HL-60 (cell line): Measurements from ENCODE around the gene PALLD.

ENCODE experiments used
- DNase-seq, 2 experiments: peaks; one replicate each; pipeline ENCODE4 v3.0.0-alpha.2; 2010 to 2020; ENCODE audit warnings: low read depth in 1 of 2, low spot score in 1 of 2
- H3K27ac ChIP-seq: fragments of 250-450 bp; sonication (Bioruptor Pico); replicated peaks from 2 replicates; pipeline ENCODE4 v1.5.1; 2020; ENCODE audit warnings: mild to moderate bottlenecking, moderate library complexity
- H3K27me3 ChIP-seq: fragments of 250-450 bp; sonication (Bioruptor Pico); 2 replicates; pipeline ENCODE4 v1.5.1; 2021; ENCODE audit warnings: mild to moderate bottlenecking, moderate library complexity; ENCODE audit not compliant: insufficient read depth, poor library complexity, severe bottlenecking
- H3K4me3 ChIP-seq: replicated peaks from 2 replicates; pipeline ENCODE4 v1.5.1; 2011; ENCODE audit warnings: mild to moderate bottlenecking, control low read depth, low read length; ENCODE audit not compliant: insufficient read depth
- CTCF ChIP-seq: IDR thresholded peaks from one replicate; pipeline ENCODE4 v1.5.1; 2011; ENCODE audit warnings: low read length, control low read depth, inconsistent platforms; ENCODE audit not compliant: insufficient read depth
- GABPA ChIP-seq: IDR thresholded peaks from 2 replicates; pipeline ENCODE4 v1.6.1; 2012; ENCODE audit warnings: low read depth
- POLR2AphosphoS5 ChIP-seq: IDR thresholded peaks from 2 replicates; pipeline ENCODE4 v1.6.1; 2012; ENCODE audit warnings: low read depth
- REST ChIP-seq: IDR thresholded peaks from 2 replicates; pipeline ENCODE4 v1.6.1; 2012; ENCODE audit warnings: low read depth; ENCODE audit not compliant: insufficient replicate concordance
- SPI1 ChIP-seq: IDR thresholded peaks from 2 replicates; pipeline ENCODE4 v1.6.1; 2012; ENCODE audit warnings: low read depth, mild to moderate bottlenecking, borderline replicate concordance

Gene PALLD

GRCh38 chr4:168741281-168742173, 244.7 kb downstream of the PALLD start:
- DNase-seq = peak; percentile 1 to 81
- no peak overlapping the region for H3K27ac ChIP-seq
- H3K4me3 ChIP-seq = no peak overlapping the region
- H3K27me3 ChIP-seq = no peaks in the 10 kb centered on the region
- TF ChIP-seq GABPA = no peak
- peak; percentile 98 for TF ChIP-seq SPI1

GRCh38 chr4:168743131-168743530, 246.3 kb downstream of the PALLD start:
- H3K27ac ChIP-seq = no peak overlapping the region
- no peak for DNase-seq
- no peaks in the 10 kb centered on the region for H3K27me3 ChIP-seq
- no peak overlapping the region for H3K4me3 ChIP-seq
- TF ChIP-seq POLR2AphosphoS5 = no peak
- TF ChIP-seq SPI1 = no peak
- no peak for TF ChIP-seq CTCF
- TF ChIP-seq GABPA = no peak
- no peak for TF ChIP-seq REST

- Histone ChIP-seq H3K27ac (no peak overlapping the region), H3K27me3 (no peaks in the 10 kb centered on the region), H3K4me3 (no peak overlapping the region)
- TF ChIP-seq REST (no peak), SPI1 (no peak), GABPA (no peak), POLR2AphosphoS5 (no peak), CTCF (no peak)
- no peak for DNase-seq
Observed at GRCh38 chr4:168743601-168744000, 246.7 kb downstream of the PALLD start.

- Histone ChIP-seq H3K27me3 (no peaks in the 10 kb centered on the region), H3K4me3 (no peak overlapping the region), H3K27ac (no peak overlapping the region)
- TF ChIP-seq POLR2AphosphoS5 = no peak
- no peak for TF ChIP-seq CTCF
- no peak for TF ChIP-seq SPI1
- TF ChIP-seq GABPA = no peak
- no peak for TF ChIP-seq REST
- DNase-seq = no peak
Observed at GRCh38 chr4:168744021-168744420, 247.2 kb downstream of the PALLD start.
